Muscle of back (tissue), 13 donors: ENCODE data around the gene NCL. TPM values are rescaled to one million over a fixed set of nuclear protein-coding genes. Genes with fewer than 3 reads are reported as not detected.

ENCODE experiments used
- DNase-seq, 3 donors: peaks; one replicate each; pipeline versions ENCODE4 v3.0.0 to v3.0.0-alpha.2; 2013
- long read RNA-seq, 9 donors: transcript quantifications; one replicate each; lab custom pipeline, GENCODE V29; 2026
- polyA plus RNA-seq, 10 donors: library from polyadenylated mRNA; unstranded; fragments of 120-200 nt; gene quantifications; one replicate each; pipeline ENCODE4 v1.2.1, GENCODE V29; 2013; ENCODE audit not compliant: insufficient read length in 10 of 10

NCL gene, protein sequence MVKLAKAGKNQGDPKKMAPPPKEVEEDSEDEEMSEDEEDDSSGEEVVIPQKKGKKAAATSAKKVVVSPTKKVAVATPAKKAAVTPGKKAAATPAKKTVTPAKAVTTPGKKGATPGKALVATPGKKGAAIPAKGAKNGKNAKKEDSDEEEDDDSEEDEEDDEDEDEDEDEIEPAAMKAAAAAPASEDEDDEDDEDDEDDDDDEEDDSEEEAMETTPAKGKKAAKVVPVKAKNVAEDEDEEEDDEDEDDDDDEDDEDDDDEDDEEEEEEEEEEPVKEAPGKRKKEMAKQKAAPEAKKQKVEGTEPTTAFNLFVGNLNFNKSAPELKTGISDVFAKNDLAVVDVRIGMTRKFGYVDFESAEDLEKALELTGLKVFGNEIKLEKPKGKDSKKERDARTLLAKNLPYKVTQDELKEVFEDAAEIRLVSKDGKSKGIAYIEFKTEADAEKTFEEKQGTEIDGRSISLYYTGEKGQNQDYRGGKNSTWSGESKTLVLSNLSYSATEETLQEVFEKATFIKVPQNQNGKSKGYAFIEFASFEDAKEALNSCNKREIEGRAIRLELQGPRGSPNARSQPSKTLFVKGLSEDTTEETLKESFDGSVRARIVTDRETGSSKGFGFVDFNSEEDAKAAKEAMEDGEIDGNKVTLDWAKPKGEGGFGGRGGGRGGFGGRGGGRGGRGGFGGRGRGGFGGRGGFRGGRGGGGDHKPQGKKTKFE
- 100 to 1,000 TPM; 589 to 838 (median 665) TPM for polyA plus RNA-seq
- long read RNA-seq, donor 1, full-length matches to known transcripts, result 46 of 1,172 reads
- long read RNA-seq, donor 1, partial matches to known transcripts, result 1,094 of 1,172 reads
- long read RNA-seq, donor 1, other reads (novel, unspliced or antisense), result 32 of 1,172 reads
- long read RNA-seq, donor 2, full-length matches to known transcripts, result 44 of 1,559 reads
- long read RNA-seq, donor 2, partial matches to known transcripts, result 1,365 of 1,559 reads
- long read RNA-seq, donor 2, other reads (novel, unspliced or antisense), result 150 of 1,559 reads
- long read RNA-seq, donor 3, result 0 reads
- long read RNA-seq, donor 4, full-length matches to known transcripts, result 32 of 1,554 reads
- long read RNA-seq, donor 4, partial matches to known transcripts, result 1,488 of 1,554 reads
- long read RNA-seq, donor 4, other reads (novel, unspliced or antisense), result 34 of 1,554 reads
- long read RNA-seq, donor 5, full-length matches to known transcripts, result 38 of 2,477 reads
- long read RNA-seq, donor 5, partial matches to known transcripts, result 2,188 of 2,477 reads
- long read RNA-seq, donor 5, other reads (novel, unspliced or antisense), result 251 of 2,477 reads
- long read RNA-seq, donor 6, full-length matches to known transcripts, result 42 of 2,445 reads
- long read RNA-seq, donor 6, partial matches to known transcripts, result 2,156 of 2,445 reads
- long read RNA-seq, donor 6, other reads (novel, unspliced or antisense), result 247 of 2,445 reads
- long read RNA-seq, donor 7, full-length matches to known transcripts, result 36 of 1,563 reads
- long read RNA-seq, donor 7, partial matches to known transcripts, result 1,480 of 1,563 reads
- long read RNA-seq, donor 7, other reads (novel, unspliced or antisense), result 47 of 1,563 reads
- long read RNA-seq, donor 8, full-length matches to known transcripts, result 24 of 1,594 reads
- long read RNA-seq, donor 8, partial matches to known transcripts, result 1,433 of 1,594 reads
- long read RNA-seq, donor 8, other reads (novel, unspliced or antisense), result 137 of 1,594 reads
- long read RNA-seq, donor 9, full-length matches to known transcripts, result 3 of 293 reads
- long read RNA-seq, donor 9, partial matches to known transcripts, result 283 of 293 reads
- long read RNA-seq, donor 9, other reads (novel, unspliced or antisense), result 7 of 293 reads

DNA sequence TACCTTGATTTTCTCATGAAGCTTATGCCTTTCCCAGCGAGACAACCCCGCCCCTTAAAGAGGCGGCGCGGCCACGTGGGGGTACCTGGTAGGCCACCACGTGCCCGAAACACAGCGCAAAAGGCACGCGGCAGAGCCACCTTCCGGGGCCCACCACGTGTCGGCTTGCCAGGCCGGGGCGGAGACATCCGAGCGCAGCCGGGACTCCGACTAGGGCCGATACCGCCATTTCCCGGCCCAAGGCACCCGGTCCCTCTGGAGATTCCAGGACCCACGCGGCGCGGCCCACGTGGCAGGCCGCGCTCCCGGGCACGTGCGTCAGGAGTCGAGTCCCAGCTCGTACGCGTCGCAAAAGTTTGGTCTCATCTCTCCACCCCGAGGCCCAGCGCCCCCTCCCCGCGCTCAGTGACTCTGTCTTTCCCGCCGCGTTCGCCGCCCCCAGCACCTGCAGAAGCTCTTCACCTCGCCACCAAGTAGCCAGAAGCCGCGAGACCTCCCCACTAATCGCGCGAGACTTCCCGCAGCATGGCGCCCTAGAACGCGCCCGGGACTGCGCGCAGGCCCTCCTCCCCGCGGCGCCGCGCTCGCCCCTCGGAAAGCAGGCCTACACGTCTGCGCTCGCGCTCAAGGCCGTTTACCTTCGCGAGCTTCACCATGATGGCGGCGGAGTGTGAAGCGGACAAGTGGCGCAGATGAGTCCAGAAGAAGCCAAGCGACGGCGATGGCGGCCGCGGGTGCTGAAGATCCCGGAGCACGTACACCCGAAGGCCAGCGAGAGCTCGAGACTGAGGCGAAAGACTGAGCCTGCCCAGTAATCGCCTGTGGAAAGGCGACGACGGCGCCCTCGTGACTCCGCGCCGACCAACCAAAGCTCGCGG lies at the start of gene NCL:
Gene NCL, minus strand, starts transcription at position 787 of the 878 bp plus-strand sequence. Its CDS starts 131 bp downstream, at position 656.
- peak in 2 of 3 donors; percentile 90 to 99 for DNase-seq

DNA sequence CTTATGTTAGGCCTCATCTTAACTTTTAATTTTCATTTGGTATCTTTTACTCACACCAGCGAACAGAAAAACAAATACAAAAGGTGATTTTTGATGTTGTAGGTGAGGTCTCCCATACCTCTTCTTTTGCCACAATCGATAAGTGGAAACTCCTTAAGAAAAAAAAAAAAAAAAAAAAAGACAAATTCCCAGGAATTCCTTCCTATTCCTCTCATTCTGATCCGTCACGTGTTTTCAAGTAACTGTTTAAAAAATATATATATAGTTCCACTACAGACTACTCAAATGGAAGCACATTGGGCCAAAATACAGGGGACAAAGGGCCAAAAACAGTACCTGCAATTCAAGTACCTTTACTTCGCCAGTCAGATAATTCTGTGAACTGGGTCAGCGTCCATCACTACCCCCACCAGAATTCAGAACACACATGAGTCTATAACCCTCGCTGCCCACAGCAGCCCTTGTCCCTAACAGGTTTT lies 49.5 kb upstream of the NCL start:
- DNase-seq, result no peak

DNA sequence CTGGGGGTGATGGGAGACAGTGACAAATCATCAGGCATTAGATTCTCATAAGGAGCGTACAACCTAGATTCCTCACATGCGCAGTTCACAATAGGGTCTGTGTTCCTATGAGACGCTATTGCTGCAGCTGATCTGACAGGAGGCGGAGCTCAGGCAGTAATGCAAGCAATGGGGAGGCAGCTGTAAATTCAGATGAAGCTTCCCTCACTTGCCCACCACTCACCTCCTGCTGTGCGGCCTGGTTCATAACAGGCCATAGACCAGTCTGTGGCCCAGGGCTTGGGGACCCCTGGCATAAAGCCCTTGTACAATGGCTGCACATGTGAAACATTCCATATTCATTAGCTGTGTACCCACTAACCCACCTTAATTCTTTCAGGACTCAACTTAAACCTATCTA lies 47.9 kb upstream of the NCL start:
- DNase-seq, result no peak

DNA sequence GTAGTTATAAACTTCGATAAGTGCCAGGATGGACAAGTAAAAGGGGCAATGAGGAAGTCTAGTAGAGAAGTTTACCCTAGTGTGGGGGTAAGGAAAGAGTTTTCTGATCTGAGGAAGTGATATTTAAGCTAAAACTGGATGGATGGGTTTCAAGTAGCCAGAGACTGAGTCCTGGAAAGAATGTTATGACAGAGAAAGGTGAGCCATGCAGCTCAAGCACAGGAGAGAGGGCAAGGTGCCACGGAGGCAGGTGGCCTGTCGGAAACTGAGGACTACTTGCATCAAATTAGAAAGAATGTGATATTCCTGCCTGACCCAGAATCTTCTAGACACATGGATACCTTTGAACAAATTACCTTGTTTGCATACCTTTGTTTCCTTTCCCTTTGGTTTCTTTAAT lies 39.5 kb upstream of the NCL start:
- no peak for DNase-seq

DNA sequence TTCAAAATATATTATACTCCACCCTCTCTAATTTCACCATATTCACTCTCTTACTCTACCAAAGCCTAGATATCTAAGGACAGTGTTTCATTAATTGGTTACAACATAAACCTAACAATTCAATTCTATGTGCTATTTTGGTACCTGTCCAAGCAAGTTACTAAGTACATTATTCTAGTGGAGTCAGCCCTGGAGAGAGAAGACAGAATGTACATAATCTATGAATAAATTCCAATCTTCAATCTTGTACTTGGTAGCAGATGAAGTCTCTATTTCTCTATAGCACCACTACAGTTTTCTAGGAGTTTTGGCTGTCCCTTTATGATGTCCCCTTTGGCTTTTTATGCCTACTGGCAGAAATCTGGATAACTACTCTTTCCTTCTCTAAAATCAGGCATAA lies 38.3 kb upstream of the NCL start:
- no peak for DNase-seq

DNA sequence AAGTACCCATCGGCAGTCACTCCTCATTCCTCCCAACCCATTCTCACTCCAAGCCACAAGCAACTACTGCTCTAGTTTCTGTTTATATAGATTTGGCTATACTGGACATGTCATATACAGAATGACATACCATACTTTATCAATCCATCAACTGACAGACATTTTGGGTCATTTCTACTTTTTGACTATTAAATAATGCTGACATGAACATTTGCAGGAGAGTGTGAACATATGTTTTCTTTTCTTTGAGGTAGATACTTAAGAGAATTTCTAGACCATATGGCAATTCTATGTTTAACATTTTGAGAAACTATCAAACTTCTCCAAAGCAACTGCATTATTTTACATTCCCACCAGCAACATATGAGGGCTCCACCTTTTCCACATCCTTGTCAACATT lies 33.4 kb upstream of the NCL start:
- DNase-seq, result no peak

DNA sequence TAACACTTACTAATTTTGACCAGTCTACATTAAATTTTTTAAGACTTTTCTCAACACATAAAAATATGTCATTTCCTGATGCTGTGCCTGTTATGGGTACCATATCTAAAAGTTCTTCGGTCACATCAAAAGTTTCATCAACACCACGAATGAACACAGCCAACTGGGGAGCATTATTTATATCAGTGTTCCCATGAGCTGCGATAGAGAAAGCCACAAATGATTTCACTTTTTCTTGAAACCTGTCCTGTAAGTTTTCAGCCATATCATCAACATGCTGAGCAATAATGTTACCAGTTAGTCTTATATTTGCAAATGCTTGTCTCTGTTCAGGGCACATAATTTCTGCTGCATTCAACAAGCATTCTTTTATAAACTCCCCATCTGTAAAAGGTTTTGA lies 30.4 kb upstream of the NCL start:
- no peak for DNase-seq

DNA sequence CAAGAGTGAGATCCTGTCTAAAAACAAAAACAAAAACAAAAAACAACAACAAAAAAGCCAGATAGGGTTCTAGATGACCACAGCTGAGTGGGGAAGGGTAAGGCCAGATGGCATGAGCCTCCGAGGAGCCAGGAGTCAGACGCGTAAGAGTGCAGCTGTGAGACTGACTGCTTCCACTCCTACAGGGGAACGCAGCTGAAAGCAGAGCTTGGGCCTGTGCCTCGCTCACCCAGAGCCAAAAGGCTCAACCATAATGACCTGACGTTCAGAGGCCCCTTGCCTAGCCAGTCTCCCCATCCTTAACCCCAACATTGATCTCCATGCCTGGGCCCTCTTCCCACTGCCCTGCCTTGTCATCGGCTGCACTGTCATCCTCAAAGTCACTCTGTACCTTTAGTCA lies 26.5 kb upstream of the NCL start:
- DNase-seq, result peak in 1 of 3 donors; percentile 9

DNA sequence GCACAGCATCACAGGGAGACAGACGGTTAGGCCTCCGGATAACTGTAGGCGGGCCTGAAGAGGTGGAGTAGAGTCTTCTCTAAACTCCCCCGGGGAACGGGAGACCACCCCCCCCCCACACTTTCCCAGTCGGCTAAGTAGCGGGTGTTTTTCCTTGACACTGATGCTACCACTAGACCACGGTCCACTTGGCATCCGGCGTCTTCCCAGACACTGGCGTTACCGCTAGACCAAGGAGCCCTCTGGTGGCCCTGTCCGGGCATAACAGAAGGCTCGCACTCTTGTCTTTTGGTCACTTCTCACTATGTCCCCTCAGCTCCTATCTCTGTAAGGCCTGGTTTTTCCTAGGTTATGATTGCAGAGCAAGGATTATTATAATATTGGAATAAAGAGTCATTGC lies 25.7 kb upstream of the NCL start:
- DNase-seq, result no peak

DNA sequence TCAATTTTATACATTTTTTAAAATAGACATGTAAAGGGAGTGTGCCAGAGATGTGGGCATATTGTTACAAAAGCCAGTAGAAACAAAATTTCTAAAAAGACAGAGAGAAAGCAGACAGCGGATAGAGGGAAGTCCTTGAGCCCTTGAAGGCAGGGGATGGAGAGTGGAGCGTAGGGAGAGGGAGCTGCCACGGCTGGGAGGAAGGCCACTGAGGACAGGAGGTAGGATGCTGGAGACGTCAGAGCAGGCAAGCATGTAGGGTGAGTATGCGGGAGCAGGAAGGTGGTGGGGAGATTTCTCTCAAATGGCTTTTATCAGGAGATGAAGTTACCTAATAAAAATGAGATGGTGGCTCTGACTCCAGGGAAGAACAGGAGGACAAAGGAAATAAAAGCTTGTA lies 24.0 kb upstream of the NCL start:
- DNase-seq, result no peak

DNA sequence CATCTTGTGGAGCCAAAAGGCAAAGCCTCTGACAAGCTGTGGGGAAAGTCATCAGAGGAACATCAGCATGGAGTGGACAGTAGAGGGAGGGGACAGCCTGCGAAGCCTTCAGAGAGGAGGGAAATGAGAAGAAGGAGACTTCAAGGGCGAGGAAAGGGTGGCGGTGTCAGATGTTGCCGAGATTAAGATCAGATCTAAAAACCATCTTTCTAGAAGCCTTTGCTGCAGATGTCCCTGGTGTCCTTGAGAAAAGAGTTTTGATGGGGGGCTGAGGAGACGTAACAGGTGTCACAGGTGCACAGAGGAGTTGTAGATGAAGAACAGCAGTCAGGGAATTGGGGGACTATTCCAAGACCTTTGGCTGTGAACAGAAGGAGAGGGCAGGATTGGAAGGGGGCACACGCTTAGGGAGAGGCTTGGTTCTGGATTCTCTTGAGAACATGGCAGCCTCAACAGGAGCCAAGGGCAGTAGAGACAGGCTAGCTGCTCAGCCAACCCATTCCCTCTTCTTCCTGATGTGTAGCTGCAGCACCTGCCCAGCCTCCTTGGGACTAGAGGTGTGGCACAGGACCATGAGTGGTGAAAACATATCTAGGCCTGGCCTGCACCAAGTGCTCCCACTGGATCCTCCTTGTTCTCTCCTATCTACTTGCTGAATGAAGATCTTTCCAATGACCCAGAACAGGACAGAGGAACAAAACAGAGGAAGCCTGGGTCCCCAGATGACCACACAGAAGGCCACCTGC lies 22.7 kb upstream of the NCL start:
- no peak for DNase-seq

DNA sequence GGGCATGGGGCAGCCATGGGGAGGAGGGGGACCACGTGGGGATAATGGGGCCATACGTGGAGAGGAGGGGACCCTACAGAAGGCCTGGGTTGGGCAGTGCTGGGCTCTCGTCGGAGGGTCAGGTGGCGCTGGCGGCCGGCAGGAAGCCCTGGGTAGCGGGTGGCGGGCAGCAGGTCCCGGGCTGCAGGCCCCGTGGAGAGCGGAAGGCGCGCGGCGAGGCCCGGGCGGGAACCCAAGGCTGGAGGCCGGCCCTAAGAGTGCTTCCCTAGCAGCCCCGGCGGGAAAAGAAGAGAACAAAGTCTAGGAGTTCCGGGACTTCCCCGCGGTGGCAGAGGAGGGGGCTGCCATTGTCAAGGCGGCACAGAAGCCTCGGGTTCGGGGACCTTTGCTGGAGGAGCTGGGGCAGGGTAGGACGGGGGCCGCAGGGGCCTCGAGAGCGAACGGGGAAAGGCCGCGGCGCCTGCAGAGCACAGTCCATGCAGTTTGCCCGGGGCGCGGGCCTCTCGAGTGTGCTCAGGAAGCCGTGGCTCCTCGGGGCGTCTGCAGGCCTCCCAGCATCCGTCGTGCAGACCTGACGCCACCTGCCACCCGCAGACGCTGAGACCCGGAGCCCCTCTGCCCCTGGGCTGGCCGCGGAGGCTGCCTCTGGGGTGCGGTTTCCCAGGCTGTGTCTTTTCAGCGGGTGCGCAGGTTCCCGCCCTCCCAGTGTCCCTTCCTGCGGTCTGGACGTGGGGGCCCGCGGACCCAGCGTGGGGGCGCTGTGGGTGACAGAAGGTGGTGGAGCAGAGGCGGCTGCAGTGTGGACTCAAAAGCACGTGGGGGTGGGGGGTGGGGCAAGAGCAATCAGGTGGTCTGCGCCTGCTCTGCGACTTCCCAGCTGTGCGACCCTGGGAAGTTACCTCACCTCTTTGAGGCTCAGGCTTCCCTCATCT lies 19.4 kb upstream of the NCL start:
- peak in 1 of 3 donors; percentile 57 for DNase-seq

DNA sequence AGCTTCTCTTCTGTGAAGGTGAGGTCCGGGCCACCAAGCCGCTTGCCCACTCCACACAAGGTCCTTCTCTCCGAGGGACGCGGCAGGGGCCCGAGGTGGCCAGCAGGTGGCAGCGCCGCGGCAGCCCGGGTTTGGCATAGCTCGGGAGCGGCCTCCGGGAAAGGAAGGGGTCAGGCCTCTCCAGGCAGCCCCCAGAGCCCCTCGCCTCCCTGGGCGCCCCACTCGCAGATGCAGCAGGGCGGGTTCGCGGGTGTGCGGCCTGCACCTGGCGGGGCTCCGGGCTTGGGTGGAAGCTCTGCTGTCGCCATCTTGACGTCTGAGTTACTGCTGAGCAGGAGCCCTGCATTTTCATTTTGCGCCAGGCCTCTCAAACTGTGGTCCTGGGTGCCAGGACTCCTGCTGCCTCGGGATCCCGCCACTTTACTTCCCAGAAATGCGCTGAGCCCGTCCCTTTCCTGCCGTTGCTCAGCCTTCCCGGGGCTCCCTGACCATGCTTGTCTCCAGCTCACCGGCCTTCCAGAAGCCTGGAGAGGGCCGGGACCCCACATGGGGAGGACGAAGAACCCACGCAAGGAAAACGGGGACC lies 18.6 kb upstream of the NCL start:
- DNase-seq, result peak; percentile 54 to 85 (median 58)

DNA sequence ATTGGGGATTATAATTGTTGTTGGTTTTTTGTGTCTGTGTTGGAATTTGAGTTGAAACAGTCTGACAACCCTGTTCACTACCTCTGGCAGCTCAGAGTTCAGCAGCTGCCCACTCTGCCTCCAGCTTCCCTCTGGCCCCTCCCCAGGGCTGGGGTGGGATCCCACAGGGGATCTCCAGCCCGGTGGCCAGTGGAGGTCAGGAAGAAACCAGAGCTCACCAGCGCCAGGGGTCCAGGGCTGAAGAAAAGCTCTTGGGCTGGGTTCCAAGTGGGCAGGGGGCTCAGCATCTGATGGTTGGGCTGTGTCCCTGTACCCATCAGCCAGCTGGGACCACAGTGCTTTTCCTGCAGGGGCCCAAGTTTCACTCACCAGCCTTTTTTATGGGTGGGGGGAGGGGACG lies 16.5 kb upstream of the NCL start:
- DNase-seq, result no peak

DNA sequence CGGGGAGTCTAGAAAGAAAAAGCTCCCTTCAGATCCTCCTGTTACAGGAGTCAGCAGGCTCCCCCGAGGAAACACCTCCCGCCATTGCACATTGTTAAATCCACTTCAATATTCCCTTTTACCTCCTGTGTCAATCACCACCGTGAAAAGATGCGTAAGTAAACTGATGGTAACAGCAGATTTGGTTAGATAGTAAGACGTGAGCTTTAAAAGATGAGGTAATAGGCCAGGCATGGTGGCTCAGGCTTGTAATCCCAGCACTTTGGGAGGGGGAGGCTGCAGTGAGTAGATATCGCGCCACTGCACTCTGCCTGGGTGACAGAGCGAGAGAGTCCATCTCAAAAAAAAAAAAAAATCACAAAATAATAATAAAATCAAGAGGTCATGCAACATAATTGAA lies 15.2 kb upstream of the NCL start:
- DNase-seq, result no peak

DNA sequence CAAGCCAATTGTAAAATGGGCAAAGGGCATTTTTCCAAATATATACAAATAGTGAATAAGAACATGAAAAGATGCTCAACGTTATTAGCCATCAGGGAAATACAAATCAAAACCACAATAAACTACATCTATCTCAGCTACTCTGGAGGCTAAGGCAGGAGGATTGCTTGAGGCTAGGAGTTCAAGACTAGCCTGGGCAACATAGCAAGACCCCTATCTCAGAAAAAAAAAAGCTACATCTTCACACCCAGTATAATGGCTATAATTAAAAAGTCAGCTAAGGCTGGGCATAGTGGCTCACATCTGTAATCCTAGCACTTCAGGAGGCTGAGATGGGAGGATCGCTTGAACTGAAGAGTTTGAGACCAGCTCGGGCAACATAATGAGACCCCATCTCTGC lies 12.6 kb upstream of the NCL start:
- no peak for DNase-seq

DNA sequence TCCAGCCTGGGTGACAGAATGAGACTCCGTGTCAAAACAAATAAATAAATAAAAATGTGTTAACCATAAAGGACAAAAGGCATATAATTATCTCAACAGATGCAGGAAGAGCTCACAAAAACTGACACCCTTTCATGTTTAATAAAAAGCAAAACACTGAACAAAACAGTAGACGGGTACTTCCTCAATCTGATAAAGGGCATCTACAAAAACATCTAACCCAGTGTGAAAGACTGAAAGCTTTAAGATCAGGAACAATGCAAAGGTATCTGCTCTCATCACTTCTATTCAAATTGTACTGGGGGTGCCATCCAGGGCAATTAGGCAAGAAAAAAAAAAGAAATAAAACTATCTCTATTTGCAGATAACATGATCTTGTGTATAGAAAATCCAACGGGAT lies 11.7 kb upstream of the NCL start:
- no peak for DNase-seq
